Measurements from ENCODE around the gene SMYD3.

DNA sequence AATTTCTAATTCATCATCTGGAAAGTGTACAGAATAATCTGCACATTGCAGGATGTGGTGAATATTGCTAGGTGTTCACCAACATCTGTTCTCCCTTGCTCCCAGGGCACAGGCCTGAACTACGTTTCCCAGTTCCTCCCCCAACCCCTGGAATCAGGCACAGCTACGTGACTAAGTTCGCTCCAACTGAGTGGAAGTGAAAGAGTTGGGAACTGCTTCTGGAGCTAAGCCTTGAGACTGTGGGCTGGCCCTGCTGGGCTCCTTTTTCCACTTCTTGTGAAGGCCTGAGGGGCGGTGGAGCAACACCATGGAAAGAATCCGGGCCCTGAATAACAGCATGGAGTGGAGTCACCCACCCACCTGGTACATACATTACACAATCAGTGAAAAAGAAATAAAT lies 534.6 kb downstream of the SMYD3 start:
- TF ChIP-seq CHD1 (IDR thresholded peaks at IDR 0.05; ENCODE audit: low read length): no peak
- no peak for TF ChIP-seq ETV6 (IDR thresholded peaks at IDR 0.05; ENCODE audit: borderline replicate concordance in 1 of 2, low read depth in 2 of 2, low read length in 1 of 2)
- TF ChIP-seq ETV6 (CRISPR knock-in tag; IDR thresholded peaks at IDR 0.05; ENCODE audit: borderline replicate concordance): no peak
- TF ChIP-seq, protein P1, sequence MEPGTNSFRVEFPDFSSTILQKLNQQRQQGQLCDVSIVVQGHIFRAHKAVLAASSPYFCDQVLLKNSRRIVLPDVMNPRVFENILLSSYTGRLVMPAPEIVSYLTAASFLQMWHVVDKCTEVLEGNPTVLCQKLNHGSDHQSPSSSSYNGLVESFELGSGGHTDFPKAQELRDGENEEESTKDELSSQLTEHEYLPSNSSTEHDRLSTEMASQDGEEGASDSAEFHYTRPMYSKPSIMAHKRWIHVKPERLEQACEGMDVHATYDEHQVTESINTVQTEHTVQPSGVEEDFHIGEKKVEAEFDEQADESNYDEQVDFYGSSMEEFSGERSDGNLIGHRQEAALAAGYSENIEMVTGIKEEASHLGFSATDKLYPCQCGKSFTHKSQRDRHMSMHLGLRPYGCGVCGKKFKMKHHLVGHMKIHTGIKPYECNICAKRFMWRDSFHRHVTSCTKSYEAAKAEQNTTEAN (CRISPR knock-in tag; IDR thresholded peaks at IDR 0.05): no peak
- TF ChIP-seq MAFK (IDR thresholded peaks at IDR 0.05; ENCODE audit: low read length): no peak
- no peak for TF ChIP-seq HNRNPUL1 (IDR thresholded peaks at IDR 0.05; ENCODE audit: low read length)
- no peak for TF ChIP-seq MAFG (tag; conservative IDR thresholded peaks at IDR 0.05)
- no peak for TF ChIP-seq CTBP1 (IDR thresholded peaks at IDR 0.05; ENCODE audit: borderline replicate concordance)
- no peak for TF ChIP-seq SMARCC2 (IDR thresholded peaks at IDR 0.05; ENCODE audit: low read depth)

Data from K562 (cell line).